ENCODE measurements around the gene NECTIN3.

- TF ChIP-seq CTCF (tag by site-specific recombination; IDR thresholded peaks at IDR 0.05) (no peak), ZNF10 (tag by site-specific recombination; IDR thresholded peaks at IDR 0.05) (no peak), ZNF426 (tag by site-specific recombination; IDR thresholded peaks at IDR 0.05) (no peak)
Measured at GRCh38 chr3:111107662-111108035, 36.0 kb downstream of the NECTIN3 start.

Measured in HEK293 (cell line).